Neural progenitor cell (in vitro differentiated cells): ENCODE data around the gene AK8.

ENCODE experiments used
- CTCF ChIP-seq: fragments of 200-600 bp; sonication (generic); IDR thresholded peaks from 2 replicates; pipeline ENCODE4 v1.5.1; 2017; ENCODE audit warnings: antibody characterized with exemption, mild to moderate bottlenecking
- EZH2phosphoT487 ChIP-seq: fragments of 200-600 bp; sonication (generic); IDR thresholded peaks from 2 replicates; pipeline ENCODE4 v1.6.1; 2017; ENCODE audit warnings: antibody characterized with exemption

GRCh38 chr9:132776268-132776667, 101.8 kb downstream of the AK8 start:
- TF ChIP-seq CTCF, result no peak
- TF ChIP-seq EZH2phosphoT487, result no peak
